OCI-LY7 (cell line): Measurements from ENCODE around the gene POLA1.

ENCODE experiments used
- EZH2phosphoT487 ChIP-seq: fragments of 200-600 bp; sonication (generic); IDR thresholded peaks from 2 replicates; pipeline ENCODE4 v1.6.1; 2018; ENCODE audit warnings: low read depth, borderline replicate concordance, mild to moderate bottlenecking, mixed run types, antibody characterized with exemption, low read length, moderate library complexity, mixed read lengths
- TF ChIP-seq, protein P1 (sequence below): fragments of 200-600 bp; sonication (generic); conservative IDR thresholded peaks from 2 replicates; pipeline ENCODE4 v1.5.1; 2014; ENCODE audit warnings: mild to moderate bottlenecking, antibody characterized with exemption, low read length, moderate library complexity, mixed read lengths

GRCh38 chrX:24748196-24748595 lies 54.5 kb downstream of the POLA1 start:
- TF ChIP-seq, protein P1, sequence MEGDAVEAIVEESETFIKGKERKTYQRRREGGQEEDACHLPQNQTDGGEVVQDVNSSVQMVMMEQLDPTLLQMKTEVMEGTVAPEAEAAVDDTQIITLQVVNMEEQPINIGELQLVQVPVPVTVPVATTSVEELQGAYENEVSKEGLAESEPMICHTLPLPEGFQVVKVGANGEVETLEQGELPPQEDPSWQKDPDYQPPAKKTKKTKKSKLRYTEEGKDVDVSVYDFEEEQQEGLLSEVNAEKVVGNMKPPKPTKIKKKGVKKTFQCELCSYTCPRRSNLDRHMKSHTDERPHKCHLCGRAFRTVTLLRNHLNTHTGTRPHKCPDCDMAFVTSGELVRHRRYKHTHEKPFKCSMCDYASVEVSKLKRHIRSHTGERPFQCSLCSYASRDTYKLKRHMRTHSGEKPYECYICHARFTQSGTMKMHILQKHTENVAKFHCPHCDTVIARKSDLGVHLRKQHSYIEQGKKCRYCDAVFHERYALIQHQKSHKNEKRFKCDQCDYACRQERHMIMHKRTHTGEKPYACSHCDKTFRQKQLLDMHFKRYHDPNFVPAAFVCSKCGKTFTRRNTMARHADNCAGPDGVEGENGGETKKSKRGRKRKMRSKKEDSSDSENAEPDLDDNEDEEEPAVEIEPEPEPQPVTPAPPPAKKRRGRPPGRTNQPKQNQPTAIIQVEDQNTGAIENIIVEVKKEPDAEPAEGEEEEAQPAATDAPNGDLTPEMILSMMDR, result no peak
- no peak for TF ChIP-seq EZH2phosphoT487
